SK-N-SH (cell line): Measurements from ENCODE around the gene EPHA6.

Source experiments
- CHD2 ChIP-seq: fragments of 150-350 bp; IDR thresholded peaks from 2 replicates; pipeline ENCODE4 v1.6.1; 2018; ENCODE audit warnings: low read length; ENCODE audit not compliant: partially characterized antibody
- CTCF ChIP-seq: fragments of 200-600 bp; sonication (generic); IDR thresholded peaks from 2 replicates; pipeline ENCODE4 v1.6.1; 2017; ENCODE audit warnings: antibody characterized with exemption, mild to moderate bottlenecking, moderate library complexity
- ELF1 ChIP-seq: IDR thresholded peaks from 2 replicates; pipeline ENCODE4 v1.4.0; 2012
- EZH2phosphoT487 ChIP-seq: fragments of 200-600 bp; sonication (generic); IDR thresholded peaks from 2 replicates; pipeline ENCODE4 v1.6.1; 2017; ENCODE audit warnings: low read depth, mixed run types, mild to moderate bottlenecking, antibody characterized with exemption, moderate library complexity, borderline replicate concordance
- IRF3 ChIP-seq: fragments of 150-350 bp; IDR thresholded peaks from 2 replicates; pipeline ENCODE4 v1.6.1; 2016; ENCODE audit warnings: mild to moderate bottlenecking, low read depth, low read length
- MXI1 ChIP-seq: IDR thresholded peaks from 2 replicates; pipeline ENCODE4 v1.6.1; 2012; ENCODE audit warnings: mild to moderate bottlenecking, low read depth, low read length, improper control_type of control experiment
- POLR2AphosphoS5 ChIP-seq: IDR thresholded peaks from 2 replicates; pipeline ENCODE4 v1.6.1; 2012; ENCODE audit warnings: low read depth, low read length
- RCOR1 ChIP-seq: fragments of 150-350 bp; IDR thresholded peaks from 2 replicates; pipeline ENCODE4 v1.6.1; 2017; ENCODE audit warnings: antibody characterized with exemption, low read length
- REST ChIP-seq: IDR thresholded peaks from 2 replicates; pipeline ENCODE4 v1.6.1; 2012; ENCODE audit warnings: mild to moderate bottlenecking, low read depth, low read length, moderate library complexity
- SMC3 ChIP-seq: IDR thresholded peaks from 2 replicates; pipeline ENCODE4 v1.6.1; 2012; ENCODE audit warnings: low read depth, low read length, improper control_type of control experiment
- TCF12 ChIP-seq: IDR thresholded peaks from 2 replicates; pipeline ENCODE4 v1.4.0; 2012
- YY1 ChIP-seq: IDR thresholded peaks from 2 replicates; pipeline ENCODE4 v1.4.0; 2012; ENCODE audit warnings: low read depth, mild to moderate bottlenecking

GRCh38 chr3:97670952-97671351, 856.6 kb downstream of the EPHA6 start:
- TF ChIP-seq CTCF (no peak), YY1 (no peak), MXI1 (no peak), EZH2phosphoT487 (no peak), IRF3 (no peak), TCF12 (no peak), ELF1 (no peak), POLR2AphosphoS5 (no peak), SMC3 (no peak), CHD2 (no peak), RCOR1 (no peak), REST (no peak)
